H1 (cell line): ENCODE data around the gene CDC42EP4. TPM values are rescaled to one million over a fixed set of nuclear protein-coding genes. Genes with fewer than 3 reads are reported as not detected.

Experiments used
- CTCF ChIA-PET: fragments of 300-600 bp; sonication (Branson Sonifier 250); formaldehyde crosslinking; loops from one replicate; lab custom pipeline; 2021; ENCODE audit not compliant: partially characterized antibody; lab: Charles Lee
- POLR2A ChIA-PET: fragments of 300-600 bp; sonication (Branson Sonifier 250); formaldehyde crosslinking; loops from one replicate; lab custom pipeline; 2021; ENCODE audit warnings: inconsistent platforms; ENCODE audit not compliant: partially characterized antibody; lab: Charles Lee
- DNase-seq, 2 experiments: peaks; one replicate each; pipeline versions ENCODE4 v3.0.0 to v3.0.0-alpha.2; 2010 to 2022; ENCODE audit warnings: low spot score in 2 of 2, low read depth in 1 of 2, mixed read lengths in 1 of 2
- FAIRE-seq: peaks from 2 replicates; lab custom pipeline; 2011; peaks lifted over from hg19 to GRCh38; lab: Jason Lieb, UNC
- H2AFZ ChIP-seq: 2 replicates; pipeline ENCODE4 v1.8.1; 2012; ENCODE audit warnings: low read length, inconsistent platforms
- H2AK5ac ChIP-seq: 2 replicates; pipeline ENCODE4 v1.6.1; 2013; ENCODE audit warnings: low read depth, low read length
- H2BK120ac ChIP-seq: replicated peaks from 2 replicates; pipeline ENCODE3; 2013; ENCODE audit warnings: low read depth, low read length, inconsistent platforms
- H2BK12ac ChIP-seq: 2 replicates; pipeline ENCODE4 v1.6.1; 2013; ENCODE audit warnings: low read depth, low read length
- H2BK15ac ChIP-seq: 2 replicates; pipeline ENCODE4 v1.6.1; 2013; ENCODE audit warnings: low read length
- H2BK20ac ChIP-seq: 2 replicates; pipeline ENCODE4 v1.6.1; 2013; ENCODE audit warnings: low read length
- H2BK5ac ChIP-seq: 2 replicates; pipeline ENCODE4 v1.6.1; 2013; ENCODE audit warnings: low read depth, low read length
- H3K14ac ChIP-seq: 2 replicates; pipeline ENCODE4 v1.6.1; 2013; ENCODE audit warnings: inconsistent platforms; ENCODE audit not compliant: insufficient read length
- H3K18ac ChIP-seq: 2 replicates; pipeline ENCODE4 v1.6.1; 2013; ENCODE audit warnings: low read length; ENCODE audit errors: extremely low read depth
- H3K23ac ChIP-seq: 2 replicates; pipeline ENCODE4 v1.6.1; 2013; ENCODE audit warnings: inconsistent platforms; ENCODE audit not compliant: insufficient read length
- H3K23me2 ChIP-seq: 2 replicates; pipeline ENCODE4 v1.6.1; 2013; ENCODE audit warnings: low read depth, low read length
- H3K27ac ChIP-seq: 2 replicates; pipeline ENCODE4 v1.6.1; 2011; ENCODE audit warnings: low read depth, low read length, inconsistent platforms
- H3K27me3 ChIP-seq, 4 experiments: replicated peaks in 1 of 4; 1 replicate in 1 of 4; 2 replicates in 3 of 4; pipeline versions ENCODE4 v1.6.1 to v1.8.1; 2011 to 2013; ENCODE audit warnings: low read length in 3 of 4, mild to moderate bottlenecking in 3 of 4, inconsistent platforms in 2 of 4, mixed read lengths in 2 of 4, moderate library complexity in 1 of 4; ENCODE audit not compliant: control insufficient read depth in 3 of 4, insufficient read depth in 3 of 4; ENCODE audit errors: extremely low read depth in 1 of 4
- H3K36me3 ChIP-seq, 4 experiments: 2 replicates each; pipeline versions ENCODE4 v1.6.1 to v1.8.1; 2011 to 2013; ENCODE audit warnings: mild to moderate bottlenecking in 4 of 4, low read length in 3 of 4, moderate library complexity in 2 of 4, control low read depth in 1 of 4, inconsistent platforms in 1 of 4; ENCODE audit not compliant: insufficient read depth in 4 of 4, control insufficient read depth in 2 of 4
- H3K4ac ChIP-seq: replicated peaks from 2 replicates; pipeline ENCODE3; 2013; ENCODE audit warnings: low read length, low read depth, mixed read lengths, inconsistent platforms; ENCODE audit not compliant: insufficient read length
- H3K4me1 ChIP-seq, 4 experiments: replicated peaks in 1 of 4; 1 replicate in 1 of 4; 2 replicates in 3 of 4; pipeline versions ENCODE4 v1.6.1 to v1.8.1; 2011 to 2013; ENCODE audit warnings: low read length in 3 of 4, inconsistent platforms in 2 of 4, mixed read lengths in 1 of 4; ENCODE audit not compliant: insufficient read depth in 4 of 4, control insufficient read depth in 3 of 4
- H3K4me2 ChIP-seq, 2 experiments: 2 replicates each; pipeline versions ENCODE4 v1.6.1 to v1.8.1; 2011 to 2013; ENCODE audit warnings: low read depth in 2 of 2, low read length in 2 of 2, control low read depth in 1 of 2, inconsistent platforms in 1 of 2, mild to moderate bottlenecking in 1 of 2; ENCODE audit not compliant: insufficient read depth in 1 of 2
- H3K4me3 ChIP-seq, 4 experiments: fragments of 200-600, 300-600 bp in 1 of 4; sonication (generic), shearing (Covaris generic), sonication (Bioruptor Twin) in 1 of 4; 2 replicates each; pipeline versions ENCODE4 v1.5.1 to v1.8.1; 2011 to 2016; ENCODE audit warnings: low read length in 4 of 4, low read depth in 3 of 4, control low read depth in 2 of 4, inconsistent platforms in 2 of 4, mild to moderate bottlenecking in 2 of 4, mixed read lengths in 1 of 4, moderate library complexity in 1 of 4; ENCODE audit not compliant: insufficient read depth in 2 of 4; ENCODE audit errors: extremely low read depth in 1 of 4
- H3K56ac ChIP-seq: replicated peaks from 2 replicates; pipeline ENCODE3; 2013; ENCODE audit warnings: low read depth, mild to moderate bottlenecking, mixed read lengths, low read length, inconsistent platforms; ENCODE audit not compliant: insufficient read length
- H3K79me1 ChIP-seq: 2 replicates; pipeline ENCODE4 v1.6.1; 2013; ENCODE audit warnings: low read depth, low read length, control low read depth
- H3K79me2 ChIP-seq, 2 experiments: 2 replicates each; pipeline versions ENCODE4 v1.6.1 to v1.8.1; 2012 to 2013; ENCODE audit warnings: low read length in 2 of 2, mild to moderate bottlenecking in 2 of 2, inconsistent platforms in 1 of 2; ENCODE audit not compliant: insufficient read depth in 2 of 2, control insufficient read depth in 1 of 2
- H3K9ac ChIP-seq, 4 experiments: replicated peaks in 1 of 4; 1 replicate in 1 of 4; 2 replicates in 3 of 4; pipeline versions ENCODE4 v1.6.1 to v1.8.1; 2011 to 2013; ENCODE audit warnings: low read depth in 3 of 4, low read length in 3 of 4, control low read depth in 2 of 4, mild to moderate bottlenecking in 2 of 4, moderate library complexity in 2 of 4, inconsistent platforms in 1 of 4; ENCODE audit errors: extremely low read depth in 1 of 4
- H3K9me3 ChIP-seq, 2 experiments: 2 replicates each; pipeline versions ENCODE4 v1.6.1 to v1.8.1; 2012 to 2013; ENCODE audit warnings: mild to moderate bottlenecking in 2 of 2, moderate library complexity in 2 of 2, control low read depth in 1 of 2, inconsistent platforms in 1 of 2, low read depth in 1 of 2, low read length in 1 of 2, mixed read lengths in 1 of 2; ENCODE audit not compliant: insufficient read depth in 2 of 2
- H4K20me1 ChIP-seq, 2 experiments: replicated peaks in 1 of 2; 2 replicates each; pipeline versions ENCODE3 to v1.8.1; 2011 to 2013; ENCODE audit warnings: inconsistent platforms in 2 of 2, low read length in 2 of 2, mild to moderate bottlenecking in 1 of 2; ENCODE audit not compliant: insufficient read depth in 2 of 2, control insufficient read depth in 1 of 2
- H4K5ac ChIP-seq: 2 replicates; pipeline ENCODE4 v1.6.1; 2013; ENCODE audit warnings: low read length, low read depth, mixed read lengths, inconsistent platforms; ENCODE audit not compliant: insufficient read length
- H4K8ac ChIP-seq: 2 replicates; pipeline ENCODE4 v1.8.0; 2013; ENCODE audit warnings: mild to moderate bottlenecking, moderate library complexity, low read length, inconsistent platforms; ENCODE audit not compliant: insufficient read depth; ENCODE audit errors: extremely low read depth
- H4K91ac ChIP-seq: replicated peaks from 2 replicates; pipeline ENCODE3; 2013; ENCODE audit warnings: low read length, mixed read lengths, inconsistent platforms; ENCODE audit not compliant: insufficient read length
- CTBP2 ChIP-seq: IDR thresholded peaks from 2 replicates; pipeline ENCODE4 v1.7.0; 2011; ENCODE audit warnings: borderline replicate concordance, mild to moderate bottlenecking, moderate library complexity, mixed read lengths, low read length; ENCODE audit not compliant: insufficient read depth, insufficient read length
- JUND ChIP-seq: IDR thresholded peaks from 2 replicates; pipeline ENCODE4 v1.6.1; 2011; ENCODE audit warnings: mild to moderate bottlenecking, improper control_type of control experiment, low read length
- NANOG ChIP-seq: IDR thresholded peaks from 2 replicates; pipeline ENCODE4 v1.6.1; 2011; ENCODE audit warnings: low read length, low read depth, mild to moderate bottlenecking, inconsistent platforms; ENCODE audit not compliant: insufficient read depth, poor library complexity, severe bottlenecking
- POLR2A ChIP-seq, 2 experiments: IDR thresholded peaks; 1 replicate in 1 of 2; 2 replicates in 1 of 2; pipeline ENCODE4 v1.6.1; 2011; ENCODE audit warnings: low read depth in 2 of 2, low read length in 2 of 2, mild to moderate bottlenecking in 2 of 2; ENCODE audit errors: control extremely low read depth in 1 of 2
- POLR2AphosphoS5 ChIP-seq: IDR thresholded peaks from 2 replicates; pipeline ENCODE4 v1.6.1; 2011; ENCODE audit warnings: low read depth, low read length
- RBBP5 ChIP-seq: IDR thresholded peaks from 2 replicates; pipeline ENCODE4 v1.7.1; 2012; ENCODE audit warnings: low read depth, mild to moderate bottlenecking, inconsistent platforms, low read length, moderate library complexity, borderline replicate concordance
- RNF2 ChIP-seq: fragments of 200-900, 300-1000 bp; sonication (generic); IDR thresholded peaks from 2 replicates; pipeline ENCODE4 v1.7.1; 2016; ENCODE audit warnings: borderline replicate concordance, low read depth, mild to moderate bottlenecking, antibody characterized with exemption, low read length; ENCODE audit not compliant: poor library complexity, severe bottlenecking; ENCODE audit errors: missing control alignments
- SAP30 ChIP-seq: fragments of 300-600 bp; sonication (generic); IDR thresholded peaks from 2 replicates; pipeline ENCODE4 v1.7.1; 2012; ENCODE audit warnings: low read length, moderate library complexity, mild to moderate bottlenecking, inconsistent platforms; ENCODE audit not compliant: insufficient read depth, insufficient replicate concordance
- SIX5 ChIP-seq: IDR thresholded peaks from 2 replicates; pipeline ENCODE4 v1.6.1; 2011; ENCODE audit warnings: mild to moderate bottlenecking, low read depth, low read length
- SUZ12 ChIP-seq: fragments of 200-600 bp; sonication (generic); IDR thresholded peaks from 2 replicates; pipeline ENCODE4 v1.6.1; 2012; ENCODE audit warnings: mild to moderate bottlenecking, inconsistent platforms, low read length, moderate library complexity, mixed read lengths
- USF2 ChIP-seq: IDR thresholded peaks from 2 replicates; pipeline ENCODE4 v1.6.1; 2011; ENCODE audit warnings: low read length, improper control_type of control experiment
- WGBS, 2 experiments: shearing (Covaris generic) in 1 of 2; methylation state at CpG; one replicate each; pipeline versions ENCODE4 v1.1.6 to v1.1.7; 2013 to 2015; ENCODE audit warnings: low lambda C conversion rate in 2 of 2, mixed read lengths in 2 of 2, inconsistent platforms in 1 of 2, low coverage in 1 of 2, missing lambda C conversion rate in 1 of 2; ENCODE audit not compliant: insufficient replicate concordance in 2 of 2, insufficient coverage in 1 of 2, insufficient read length in 1 of 2; ENCODE audit errors: extremely low coverage in 1 of 2, missing lambda C conversion rate in 1 of 2; 5-methylcytosine and 5-hydroxymethylcytosine counted together
- polyA plus RNA-seq, 7 experiments: library from polyadenylated mRNA; depleted of rRNA in 3 of 7; stranded (reverse) in 5 of 7; unstranded in 2 of 7; fragments of >200 nt in 5 of 7; fragments of 200-250 nt in 2 of 7; gene quantifications; 1 replicate in 5 of 7; 2 replicates in 1 of 7; 4 replicates in 1 of 7; pipeline versions ENCODE4 v1.2.1 to v1.2.3, GENCODE V29; 2011 to 2013; ENCODE audit warnings: missing spikeins in 2 of 7, mixed read lengths in 2 of 7
- total RNA-seq: library from RNA; stranded (reverse); fragmentation: NEBNext Ultra II Directional; extraction: Animal tissue kit (Norgen Biotek cat#: 25700); gene quantifications from 2 replicates; pipeline ENCODE4 v1.2.1, GENCODE V29; 2021

Gene CDC42EP4
- total and polyA plus RNA-seq, 2 of the 8 experiments (the other 6 are each of a cell fraction or from before 2014, with no cell fraction given), result 8.8 to 12.6 TPM

DNA sequence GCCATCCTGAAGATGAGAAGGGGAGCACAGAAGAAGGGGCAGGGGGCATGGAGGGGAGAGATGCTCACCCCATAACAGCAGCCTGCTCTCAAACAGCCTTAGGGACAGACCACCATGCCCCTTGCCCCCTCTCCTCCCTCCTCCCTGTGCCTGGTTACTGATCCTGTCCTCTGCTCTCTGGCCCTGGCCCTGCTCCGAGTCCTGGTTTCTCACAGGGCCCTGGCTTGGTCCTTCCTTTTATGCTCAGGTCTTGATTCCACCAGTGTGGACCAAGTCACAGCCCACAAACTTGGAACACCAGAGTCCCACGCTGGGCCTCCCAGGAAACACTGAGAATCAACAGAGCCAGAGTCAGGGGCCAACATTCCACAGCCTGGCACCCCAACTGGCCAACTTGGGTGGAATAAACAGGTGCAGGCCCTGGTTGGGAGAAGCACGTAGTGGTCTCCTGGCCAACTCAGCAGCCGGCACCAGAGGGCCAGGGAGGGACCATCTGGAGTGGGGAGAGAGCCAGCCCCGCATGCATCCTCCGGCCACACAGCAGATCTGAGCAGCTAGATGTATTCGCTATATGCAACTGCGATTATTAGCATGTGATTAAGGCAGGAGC, 44.9 kb upstream of the CDC42EP4 start:
- no peaks in the 10 kb centered on the region for H4K20me1 ChIP-seq
- H3K27me3 ChIP-seq, result no peaks in the 10 kb centered on the region
- peaks cover 4 to 23% (median 18%) of the 10 kb centered on the region in 4 experiments for H3K4me1 ChIP-seq
- no peak overlapping the region for H4K5ac ChIP-seq
- ChIA-PET CTCF (interaction anchor here (1.2 to 3.0 kb wide), 7 partner anchors 9 to 100 kb away, joined by 4 to 11 read pairs (median 7); partner anchors contain the start of gene CDC42EP4), POLR2A (interaction anchor here (1.3 to 2.3 kb wide), 4 partner anchors 14 to 100 kb away, joined by 3 to 10 read pairs (median 6); partner anchors contain the start of gene CDC42EP4)
- no peak overlapping the region for H3K4me3 ChIP-seq
- whole genome bisulfite sequencing, 2 experiments, result 89% methylated on average over 8 of the region's 8 CpGs; no CpG with 5 or more reads in 1 of the 2 experiments
- peak overlapping the region; percentile 68; the same call in 1 of the 2 replicates for H2BK12ac ChIP-seq
- H3K18ac ChIP-seq, result no peak overlapping the region
- FAIRE-seq (no peak), DNase-seq (no peak)
- H2BK5ac ChIP-seq, result no peak overlapping the region
- H3K4me2 ChIP-seq, result no peak overlapping the region
- H3K9me3 ChIP-seq, result no peaks in the 10 kb centered on the region
- no peak overlapping the region for H3K23ac ChIP-seq
- H2BK20ac ChIP-seq, result no peak overlapping the region
- H3K27ac ChIP-seq, result no peak overlapping the region
- H3K23me2 ChIP-seq, result peaks cover 2% of the 10 kb centered on the region; the same call in 1 of the 2 replicates
- no peak overlapping the region for H2AFZ ChIP-seq
- no peaks in the 10 kb centered on the region for H3K79me2 ChIP-seq
- no peak overlapping the region for H2AK5ac ChIP-seq
- H2BK120ac ChIP-seq, result no peak overlapping the region
- H3K36me3 ChIP-seq, result no peaks in the 10 kb centered on the region
- no peaks in the 10 kb centered on the region for H3K79me1 ChIP-seq
- no peak overlapping the region for H3K4ac ChIP-seq
- no peak overlapping the region for H4K91ac ChIP-seq
- no peak overlapping the region; the same call in 1 of the 2 replicates for H2BK15ac ChIP-seq
- H3K14ac ChIP-seq, result no peak overlapping the region
- H3K56ac ChIP-seq, result no peak overlapping the region
- no peak overlapping the region for H4K8ac ChIP-seq
- H3K9ac ChIP-seq, result no peak overlapping the region
- TF ChIP-seq USF2 (no peak), POLR2AphosphoS5 (no peak), NANOG (no peak), RBBP5 (no peak), SIX5 (no peak), SAP30 (no peak), SUZ12 (no peak), CTBP2 (no peak), RNF2 (no peak), POLR2A (IDR thresholded peaks at IDR 0.05; ENCODE audit: control extremely low read depth in 1 of 2, low read depth in 2 of 2, low read length in 2 of 2) (no peak), JUND (no peak)
